OCI-LY3 (cell line): Measurements from ENCODE around the gene CLEC16A.

ENCODE experiments used
- H2AFZ ChIP-seq: fragments of 200-600, 300-600 bp; shearing (Covaris generic); 2 replicates; pipeline ENCODE4 v1.6.0; 2014; ENCODE audit warnings: antibody characterized with exemption, low read depth, low read length
- H3K27ac ChIP-seq: fragments of 200-600, 300-600 bp; sonication (generic); 2 replicates; pipeline ENCODE4 v1.5.1; 2014; ENCODE audit warnings: mild to moderate bottlenecking, low read length, moderate library complexity, mixed read lengths
- H3K27me3 ChIP-seq: fragments of 200-600, 300-600 bp; sonication (generic); 2 replicates; pipeline ENCODE4 v1.6.1; 2014; ENCODE audit warnings: low read depth, low read length, mixed read lengths
- H3K36me3 ChIP-seq: fragments of 200-600, 300-600 bp; sonication (generic); replicated peaks from 2 replicates; pipeline ENCODE3; 2014; ENCODE audit warnings: low read depth, low read length, mixed read lengths
- H3K4me1 ChIP-seq: fragments of 300-600, 200-600 bp; sonication (generic); 2 replicates; pipeline ENCODE4 v1.6.1; 2014; ENCODE audit warnings: low read length, mixed read lengths
- H3K4me2 ChIP-seq: fragments of 200-600, 300-600 bp; sonication (generic); 2 replicates; pipeline ENCODE4 v1.6.1; 2014; ENCODE audit warnings: low read length, mixed read lengths
- H3K4me3 ChIP-seq: fragments of 300-600, 200-600 bp; sonication (generic); 2 replicates; pipeline ENCODE4 v1.5.1; 2014; ENCODE audit warnings: antibody characterized with exemption, mild to moderate bottlenecking, low read length, moderate library complexity
- H3K79me2 ChIP-seq: fragments of 300-600, 200-600 bp; shearing (Covaris generic); 2 replicates; pipeline ENCODE4 v1.6.1; 2014; ENCODE audit warnings: mild to moderate bottlenecking, low read length, mixed read lengths
- H3K9ac ChIP-seq: fragments of 300-600, 200-600 bp; shearing (Covaris generic); 2 replicates; pipeline ENCODE4 v1.6.0; 2014; ENCODE audit warnings: mild to moderate bottlenecking, low read length, moderate library complexity
- H3K9me3 ChIP-seq: fragments of 200-600, 300-600 bp; shearing (Covaris generic); 2 replicates; pipeline ENCODE4 v1.6.1; 2014; ENCODE audit warnings: low read length, mixed read lengths; ENCODE audit not compliant: insufficient read depth
- H4K20me1 ChIP-seq: fragments of 200-600, 300-600 bp; sonication (generic); 2 replicates; pipeline ENCODE4 v1.6.1; 2016; ENCODE audit warnings: low read length, mixed read lengths; ENCODE audit not compliant: insufficient read depth
- CTCF ChIP-seq: fragments of 200-600, 300-600 bp; sonication (generic); IDR thresholded peaks from 2 replicates; pipeline ENCODE4 v1.5.1; 2014; ENCODE audit warnings: antibody characterized with exemption, low read length, low read depth
- EZH2phosphoT487 ChIP-seq: fragments of 200-600 bp; shearing (Covaris generic); IDR thresholded peaks from 2 replicates; pipeline ENCODE4 v1.6.1; 2018; ENCODE audit warnings: antibody characterized with exemption, mixed run types, low read depth

CLEC16A gene

GRCh38 chr16:11123666-11124065 is 179.3 kb downstream of the CLEC16A start:
- TF ChIP-seq EZH2phosphoT487 = no peak
- H3K9ac ChIP-seq = no peak overlapping the region
- no peak overlapping the region for H3K27ac ChIP-seq
- no peak overlapping the region for H3K4me3 ChIP-seq
- H3K36me3 ChIP-seq = peaks cover 21% of the 10 kb centered on the region
- H3K27me3 ChIP-seq = no peaks in the 10 kb centered on the region
- no peak overlapping the region for H3K4me2 ChIP-seq
- no peaks in the 10 kb centered on the region; the same call in 1 of the 2 replicates for H3K4me1 ChIP-seq
- no peaks in the 10 kb centered on the region for H3K9me3 ChIP-seq
- no peaks in the 10 kb centered on the region for H4K20me1 ChIP-seq
- no peaks in the 10 kb centered on the region for H3K79me2 ChIP-seq
- no peak overlapping the region for H2AFZ ChIP-seq

GRCh38 chr16:11125936-11126335 is 181.6 kb downstream of the CLEC16A start:
- Histone ChIP-seq H3K27me3 (no peaks in the 10 kb centered on the region), H3K4me3 (no peak overlapping the region), H3K79me2 (no peaks in the 10 kb centered on the region), H4K20me1 (no peaks in the 10 kb centered on the region), H3K9me3 (no peaks in the 10 kb centered on the region), H3K9ac (no peak overlapping the region), H2AFZ (no peak overlapping the region), H3K36me3 (peaks cover 21% of the 10 kb centered on the region), H3K4me1 (peaks cover 15% of the 10 kb centered on the region), H3K4me2 (no peak overlapping the region), H3K27ac (no peak overlapping the region)
- TF ChIP-seq CTCF (no peak), EZH2phosphoT487 (no peak)

GRCh38 chr16:11126399-11127054 is 182.2 kb downstream of the CLEC16A start:
- H3K4me3 ChIP-seq = no peak overlapping the region
- H3K79me2 ChIP-seq = no peaks in the 10 kb centered on the region
- no peaks in the 10 kb centered on the region for H4K20me1 ChIP-seq
- no peak for TF ChIP-seq EZH2phosphoT487
- no peak for TF ChIP-seq CTCF
- H3K36me3 ChIP-seq = peaks cover 17% of the 10 kb centered on the region
- no peak overlapping the region for H3K4me2 ChIP-seq
- H3K9me3 ChIP-seq = no peaks in the 10 kb centered on the region
- H3K27me3 ChIP-seq = no peaks in the 10 kb centered on the region
- no peak overlapping the region for H3K27ac ChIP-seq
- H2AFZ ChIP-seq = no peak overlapping the region
- no peak overlapping the region for H3K9ac ChIP-seq
- peaks cover 15% of the 10 kb centered on the region for H3K4me1 ChIP-seq

- no peak overlapping the region for H3K4me3 ChIP-seq
- H3K27me3 ChIP-seq = no peaks in the 10 kb centered on the region
- TF ChIP-seq CTCF (no peak), EZH2phosphoT487 (no peak)
Observed at GRCh38 chr16:11127610-11128195, 183.3 kb downstream of the CLEC16A start.

More at GRCh38 chr16:11127610-11128195, 183.3 kb downstream of the CLEC16A start:
- Histone ChIP-seq H3K79me2 (no peaks in the 10 kb centered on the region), H3K4me2 (no peak overlapping the region), H2AFZ (no peak overlapping the region), H3K9me3 (no peaks in the 10 kb centered on the region), H4K20me1 (no peaks in the 10 kb centered on the region), H3K4me1 (peaks cover 15% of the 10 kb centered on the region), H3K36me3 (peaks cover 12% of the 10 kb centered on the region), H3K27ac (no peak overlapping the region), H3K9ac (no peak overlapping the region)
